IMR-90 (cell line): ENCODE results near the gene EMID1. TPM values are rescaled to one million over a fixed set of nuclear protein-coding genes. Genes with fewer than 3 reads are reported as not detected.

Experiments
- ATAC-seq: fragments of 200-7000 bp; cut with Tn5 transposase; 2 replicates; pipeline ENCODE4 v1.9.1; 2020; ENCODE audit warnings: low read depth, mild to moderate bottlenecking, moderate library complexity
- BruUV-seq: library from RNA; stranded (reverse); fragments of 400-500 nt; replicated peaks from 2 replicates; lab custom pipeline; 2021; lab: Mats Ljungman, UMichigan
- CTCF ChIA-PET: fragments of 300-600 bp; formaldehyde crosslinking; extraction: SDS; loops from one replicate; lab custom pipeline; 2021; ENCODE audit warnings: antibody characterized with exemption; lab: Yijun Ruan, JAX
- POLR2A ChIA-PET: fragments of 300-600 bp; sonication (Branson Sonifier 250); formaldehyde crosslinking; loops from one replicate; lab custom pipeline; 2022; ENCODE audit warnings: antibody characterized with exemption; ENCODE audit not compliant: unreplicated experiment; lab: Charles Lee
- DNase-seq: peaks from one replicate; pipeline ENCODE4 v3.0.0; 2013
- H2AFZ ChIP-seq: replicated peaks from 2 replicates; pipeline ENCODE3; 2013; ENCODE audit warnings: low read length, mild to moderate bottlenecking; ENCODE audit not compliant: poor library complexity
- H2AK5ac ChIP-seq: 2 replicates; pipeline ENCODE4 v1.6.1; 2013; ENCODE audit warnings: low read depth, low read length, inconsistent platforms
- H2AK9ac ChIP-seq: replicated peaks from 2 replicates; pipeline ENCODE3; 2013; ENCODE audit warnings: mild to moderate bottlenecking, low read depth, low read length, moderate library complexity; ENCODE audit not compliant: poor library complexity
- H2BK120ac ChIP-seq: 2 replicates; pipeline ENCODE4 v1.6.1; 2013; ENCODE audit warnings: low read depth, low read length, inconsistent platforms
- H2BK15ac ChIP-seq: 3 replicates; pipeline ENCODE4 v1.6.1; 2013; ENCODE audit warnings: low read depth, low read length, inconsistent platforms
- H2BK20ac ChIP-seq: 2 replicates; pipeline ENCODE4 v1.6.1; 2013; ENCODE audit warnings: low read depth, mild to moderate bottlenecking, inconsistent platforms, low read length, moderate library complexity
- H2BK5ac ChIP-seq: 2 replicates; pipeline ENCODE4 v1.6.1; 2013; ENCODE audit warnings: mild to moderate bottlenecking, low read depth, low read length, inconsistent platforms; ENCODE audit not compliant: poor library complexity, severe bottlenecking
- H3K14ac ChIP-seq: replicated peaks from 2 replicates; pipeline ENCODE4 v1.6.1; 2013; ENCODE audit warnings: low read depth, low read length, inconsistent platforms
- H3K18ac ChIP-seq: 2 replicates; pipeline ENCODE4 v1.6.1; 2013; ENCODE audit warnings: low read depth, low read length, control low read depth
- H3K23ac ChIP-seq: 2 replicates; pipeline ENCODE4 v1.6.1; 2013; ENCODE audit warnings: low read depth, low read length, inconsistent platforms
- H3K27ac ChIP-seq: 2 replicates; pipeline ENCODE4 v1.5.1; 2013; ENCODE audit warnings: mild to moderate bottlenecking, control low read depth, low read length; ENCODE audit not compliant: insufficient read depth
- H3K27me3 ChIP-seq: 2 replicates; pipeline ENCODE4 v1.6.1; 2013; ENCODE audit warnings: low read length; ENCODE audit not compliant: control insufficient read depth, insufficient read depth
- H3K36me3 ChIP-seq: 2 replicates; pipeline ENCODE4 v1.6.1; 2013; ENCODE audit warnings: low read length, mixed read lengths; ENCODE audit not compliant: control insufficient read depth, insufficient read depth
- H3K4ac ChIP-seq: 2 replicates; pipeline ENCODE4 v1.6.1; 2013; ENCODE audit warnings: low read depth, low read length, inconsistent platforms
- H3K4me1 ChIP-seq: 2 replicates; pipeline ENCODE4 v1.6.1; 2013; ENCODE audit warnings: low read length, mixed read lengths; ENCODE audit not compliant: control insufficient read depth, insufficient read depth
- H3K4me2 ChIP-seq: 2 replicates; pipeline ENCODE4 v1.6.1; 2013; ENCODE audit warnings: low read depth, mild to moderate bottlenecking, control low read depth, low read length, moderate library complexity
- H3K4me3 ChIP-seq: 2 replicates; pipeline ENCODE4 v1.5.1; 2013; ENCODE audit warnings: low read depth, mild to moderate bottlenecking, control low read depth, low read length, moderate library complexity; ENCODE audit not compliant: insufficient read depth
- H3K56ac ChIP-seq: 2 replicates; pipeline ENCODE4 v1.6.1; 2013; ENCODE audit warnings: low read length, inconsistent platforms; ENCODE audit not compliant: insufficient read depth; ENCODE audit errors: extremely low read depth
- H3K79me1 ChIP-seq, 2 experiments: 2 replicates each; pipeline ENCODE4 v1.6.1; 2013; ENCODE audit warnings: low read length in 2 of 2, inconsistent platforms in 1 of 2, low read depth in 1 of 2
- H3K9ac ChIP-seq: 2 replicates; pipeline ENCODE4 v1.6.1; 2013; ENCODE audit warnings: low read depth, low read length, control low read depth
- H3K9me1 ChIP-seq: 2 replicates; pipeline ENCODE4 v1.6.1; 2013; ENCODE audit warnings: low read length, inconsistent platforms; ENCODE audit not compliant: insufficient read depth
- H3K9me3 ChIP-seq: 2 replicates; pipeline ENCODE4 v1.6.1; 2013; ENCODE audit warnings: low read length; ENCODE audit not compliant: control insufficient read depth, insufficient read depth
- H4K20me1 ChIP-seq: 2 replicates; pipeline ENCODE4 v1.6.1; 2013; ENCODE audit warnings: low read length, inconsistent platforms; ENCODE audit not compliant: insufficient read depth
- H4K5ac ChIP-seq: 2 replicates; pipeline ENCODE4 v1.6.1; 2013; ENCODE audit warnings: mild to moderate bottlenecking, low read depth, low read length, control low read depth
- H4K8ac ChIP-seq, 2 experiments: 2 replicates each; pipeline ENCODE4 v1.6.1; 2013; ENCODE audit warnings: low read depth in 2 of 2, low read length in 2 of 2, control low read depth in 1 of 2, inconsistent platforms in 1 of 2
- H4K91ac ChIP-seq: 2 replicates; pipeline ENCODE4 v1.6.1; 2013; ENCODE audit warnings: low read depth, low read length, inconsistent platforms; ENCODE audit not compliant: insufficient read depth
- RFX5 ChIP-seq: IDR thresholded peaks from 2 replicates; pipeline ENCODE4 v1.8.0; 2012; ENCODE audit warnings: low read depth, mild to moderate bottlenecking, low read length, moderate library complexity
- USF2 ChIP-seq: fragments of 150-350 bp; IDR thresholded peaks from 2 replicates; pipeline ENCODE4 v1.6.1; 2017; ENCODE audit warnings: mild to moderate bottlenecking, antibody characterized with exemption, low read length, low read depth
- WGBS, 2 experiments: methylation state at CpG; one replicate each; pipeline versions ENCODE4 v1.1.5 to v1.1.7; 2013; ENCODE audit warnings: missing lambda C conversion rate in 2 of 2; ENCODE audit not compliant: insufficient read length in 1 of 2; ENCODE audit errors: extremely low coverage in 2 of 2; 5-methylcytosine and 5-hydroxymethylcytosine counted together
- dilution Hi-C: fragments of 300-500 bp; cut with HindIII; formaldehyde crosslinking; loops from one replicate; pipeline ENCODE4 v1.14.3; 2018; ENCODE audit warnings: low sequenced_read_pairs; ENCODE audit not compliant: unreplicated experiment
- in situ Hi-C: fragments of 300-500 bp; cut with MboI; formaldehyde crosslinking; loops from 3 replicates; pipeline ENCODE4 v1.14.3; 2019; ENCODE audit warnings: low sequenced_read_pairs, inconsistent platforms, mixed read lengths
- intact Hi-C: fragments of 100-400 bp; cut with micrococcal nuclease; formaldehyde crosslinking; loops from 2 replicates; pipeline ENCODE4 v1.10.0; 2022
- polyA plus RNA-seq, 3 experiments: library from polyadenylated mRNA; depleted of rRNA; stranded (reverse); fragments of >200 nt; gene quantifications; 2 replicates each; pipeline ENCODE4 v1.2.3, GENCODE V29; 2012; ENCODE audit warnings: low replicate concordance in 1 of 3
- total RNA-seq: library from RNA; depleted of rRNA; stranded (reverse); fragments of >200 nt; gene quantifications from 2 replicates; pipeline ENCODE4 v1.2.3, GENCODE V29; 2012

EMID1 gene
- total and polyA plus RNA-seq, 2 of the 4 experiments (the other 2 are of a cell fraction) = 0.54 to 1.3 TPM

- dilution Hi-C loops = no loop called here
- Histone ChIP-seq H3K4me3 (no peak overlapping the region), H4K91ac (no peak overlapping the region), H3K14ac (no peak overlapping the region), H3K9me1 (peaks cover 10% of the 10 kb centered on the region; the same call in 1 of the 2 replicates), H2BK5ac (no peak overlapping the region), H2AFZ (no peak overlapping the region), H3K23ac (peak overlapping the region; percentile 56; the same call in 1 of the 2 replicates), H3K4me1 (peaks cover 15% of the 10 kb centered on the region), H3K27ac (no peak overlapping the region), H2BK20ac (no peak overlapping the region), H2AK5ac (0 out of 2 replicates have a peak overlapping the region, but pooled peaks have one; percentile 46), H3K18ac (no peak overlapping the region), H4K5ac (no peak overlapping the region), H3K27me3 (no peaks in the 10 kb centered on the region), H2BK120ac (no peak overlapping the region), H2BK15ac (no peak overlapping the region), H3K9ac (no peak overlapping the region), H2AK9ac (no peak overlapping the region), H3K9me3 (no peaks in the 10 kb centered on the region), H3K4ac (no peak overlapping the region), H3K4me2 (no peak overlapping the region; the same call in 1 of the 2 replicates), H4K20me1 (peaks cover 25% of the 10 kb centered on the region), H4K8ac (no peak overlapping the region; a peak in 1 of 4 replicates), H3K56ac (no peak overlapping the region), H3K36me3 (peaks cover 17% of the 10 kb centered on the region), H3K79me1 (peaks cover 15 to 37% of the 10 kb centered on the region in 2 experiments; a peak in 3 of 4 replicates)
- BruUV-seq = no TSS peak
- intact Hi-C loops = no loop called here
- ChIA-PET CTCF (no interaction called here), POLR2A (no interaction called here)
- TF ChIP-seq RFX5 (no peak), USF2 (no peak)
- in situ Hi-C loops = no loop called here
- no CpG with 5 or more reads among the region's 4 CpGs for WGBS, 2 experiments
- ATAC-seq (no peak), DNase-seq (no peak)
Measured at GRCh38 chr22:29265929-29266328, 60.2 kb downstream of the EMID1 start.
